HepG2 (cell line): ENCODE measurements around the gene ZFHX3. TPM values are rescaled to one million over a fixed set of nuclear protein-coding genes. Genes with fewer than 3 reads are reported as not detected.

Experiments used
- CBFB ChIP-seq: sonication (generic); formaldehyde crosslinking; IDR thresholded peaks from 2 replicates; pipeline ENCODE4 v1.4.0; 2020; ENCODE audit warnings: missing genetic modification reagents
- HMGXB3 ChIP-seq: sonication (generic); formaldehyde crosslinking; IDR thresholded peaks from 2 replicates; pipeline ENCODE4 v1.4.0; 2020; ENCODE audit warnings: missing genetic modification reagents, borderline replicate concordance
- KLF16 ChIP-seq, 2 experiments: sonication (generic) in 1 of 2; formaldehyde crosslinking in 1 of 2; IDR thresholded peaks; 2 replicates each; pipeline versions ENCODE4 v1.6.1 to v1.8.0; 2016 to 2023; ENCODE audit warnings: missing genetic modification reagents in 2 of 2, missing compliant biosample characterization in 1 of 2
- MEIS2 ChIP-seq: sonication (generic); formaldehyde crosslinking; IDR thresholded peaks from 2 replicates; pipeline ENCODE4 v1.9.0; 2021; ENCODE audit warnings: mild to moderate bottlenecking, missing genetic modification reagents
- MXI1 ChIP-seq: IDR thresholded peaks from 3 replicates; pipeline ENCODE4 v1.6.1; 2012; ENCODE audit warnings: low read depth, low read length, inconsistent platforms, borderline replicate concordance
- PAX8 ChIP-seq: sonication (generic); formaldehyde crosslinking; IDR thresholded peaks from 2 replicates; pipeline ENCODE4 v1.8.0; 2022; ENCODE audit warnings: mild to moderate bottlenecking, missing genetic modification reagents, borderline replicate concordance
- POGK ChIP-seq: sonication (generic); formaldehyde crosslinking; conservative IDR thresholded peaks from 2 replicates; pipeline ENCODE4 v1.8.0; 2022; ENCODE audit warnings: mild to moderate bottlenecking, moderate library complexity, missing genetic modification reagents
- RELA ChIP-seq: sonication (generic); formaldehyde crosslinking; IDR thresholded peaks from 2 replicates; pipeline ENCODE4 v1.4.0; 2020; ENCODE audit warnings: missing genetic modification reagents
- ZBTB14 ChIP-seq: sonication (generic); formaldehyde crosslinking; IDR thresholded peaks from 2 replicates; pipeline ENCODE4 v1.4.0; 2020; ENCODE audit warnings: missing genetic modification reagents
- ZFX ChIP-seq: sonication (generic); formaldehyde crosslinking; IDR thresholded peaks from 2 replicates; pipeline ENCODE4 v1.4.0; 2020; ENCODE audit warnings: mild to moderate bottlenecking, low read depth, missing genetic modification reagents, moderate library complexity
- ZNF546 ChIP-seq: sonication (generic); formaldehyde crosslinking; conservative IDR thresholded peaks from 2 replicates; pipeline ENCODE4 v1.8.1; 2023; ENCODE audit warnings: mild to moderate bottlenecking, missing genetic modification reagents
- ZNF564 ChIP-seq: sonication (generic); formaldehyde crosslinking; IDR thresholded peaks from 2 replicates; pipeline ENCODE4 v1.8.1; 2023; ENCODE audit warnings: mild to moderate bottlenecking, missing genetic modification reagents
- ZNF687 ChIP-seq: sonication (generic); formaldehyde crosslinking; IDR thresholded peaks from 2 replicates; pipeline ENCODE4 v1.5.1; 2020; ENCODE audit warnings: mild to moderate bottlenecking, missing genetic modification reagents, moderate library complexity
- ZNF788 ChIP-seq: sonication (generic); formaldehyde crosslinking; IDR thresholded peaks from 2 replicates; pipeline ENCODE4 v1.5.0; 2020; ENCODE audit warnings: mild to moderate bottlenecking, missing genetic modification reagents, borderline replicate concordance
- polyA plus RNA-seq, 8 experiments: library from polyadenylated mRNA; depleted of rRNA in 3 of 8; stranded (reverse) in 7 of 8; unstranded in 1 of 8; fragments of >200 nt; fragmentation: Illumina TruSeq in 4 of 8; extraction: Trizol in 4 of 8; gene quantifications; 2 replicates each; pipeline versions ENCODE4 v1.2.1 to v1.2.3, GENCODE V29; 2011 to 2016; ENCODE audit warnings: low read depth in 4 of 8, missing spikeins in 1 of 8, mixed read lengths in 1 of 8; ENCODE audit not compliant: insufficient read depth in 1 of 8
- total RNA-seq, 5 experiments: library from RNA; depleted of rRNA; stranded (reverse); fragments of >200 nt; fragmentation: Illumina TruSeq; extraction: Trizol; gene quantifications; 2 replicates each; pipeline ENCODE4 v1.2.3, GENCODE V29; 2016; ENCODE audit warnings: low read depth in 1 of 5

ZFHX3 gene
- total and polyA plus RNA-seq, 2 of the 13 experiments (the other 11 are each of a cell fraction or from before 2014, with no cell fraction given): 5.0 to 6.0 TPM

- TF ChIP-seq ZNF564 (no peak), ZNF546 (CRISPR knock-in tag) (peak; percentile 73), ZNF687 (CRISPR knock-in tag) (peak; percentile 78), PAX8 (CRISPR knock-in tag) (0 out of 2 replicates have a peak, but pooled peaks have one; percentile 87), ZFX (CRISPR knock-in tag) (no peak; the same call in 1 of the 2 replicates), MXI1 (no peak; the same call in 2 of the 3 replicates), CBFB (peak; percentile 76), POGK (CRISPR knock-in tag) (peak; percentile 60; the same call in 1 of the 2 replicates), KLF16 (CRISPR knock-in tag; IDR thresholded peaks at IDR 0.05) (peak in 1 of 2 experiments; percentile 23; a peak in 1 of 4 replicates), MEIS2 (CRISPR knock-in tag) (peak; percentile 21; the same call in 1 of the 2 replicates), RELA (peak; percentile 17; the same call in 1 of the 2 replicates), ZNF788 (CRISPR knock-in tag) (no peak), ZBTB14 (CRISPR knock-in tag) (no peak), HMGXB3 (CRISPR knock-in tag) (0 out of 2 replicates have a peak, but pooled peaks have one; percentile 29)
These were observed at the start of gene ZFHX3 (continued) for GRCh38 chr16:73047536-73048291.
